K562 (cell line): ENCODE measurements around the gene MKNK2. TPM values are rescaled to one million over a fixed set of nuclear protein-coding genes. Genes with fewer than 3 reads are reported as not detected.
A peak's percentile ranks its signal among the peaks of the same experiment; 100 is the strongest.

ENCODE experiments used
- CHD2 ChIP-seq: IDR thresholded peaks from 2 replicates; pipeline ENCODE4 v1.6.1; 2011; ENCODE audit warnings: low read depth, low read length
- ELF4 ChIP-seq: fragments of 450-650 bp; formaldehyde crosslinking; IDR thresholded peaks from 2 replicates; pipeline ENCODE4 v1.4.0; 2022; ENCODE audit warnings: missing genetic modification characterization
- EP300 ChIP-seq: IDR thresholded peaks from 2 replicates; pipeline ENCODE4 v1.6.1; 2012; ENCODE audit warnings: low read length, improper control_type of control experiment
- FOSL1 ChIP-seq: fragments of 200-800 bp; sonication (Bioruptor generic); conservative IDR thresholded peaks from 2 replicates; pipeline ENCODE4 v1.6.1; 2016; ENCODE audit warnings: missing genetic modification characterization, missing compliant biosample characterization
- GTF2A2 ChIP-seq: IDR thresholded peaks from 2 replicates; pipeline ENCODE4 v1.6.1; 2016; ENCODE audit warnings: mild to moderate bottlenecking, missing genetic modification characterization, missing compliant biosample characterization
- HMG20B ChIP-seq: fragments of 250-450 bp; sonication (Bioruptor Pico); IDR thresholded peaks from 2 replicates; pipeline ENCODE4 v1.5.0; 2021; ENCODE audit warnings: mild to moderate bottlenecking
- KDM2B ChIP-seq: fragments of 250-450 bp; sonication (Bioruptor Pico); IDR thresholded peaks from 2 replicates; pipeline ENCODE4 v1.8.0; 2021; ENCODE audit warnings: mild to moderate bottlenecking, moderate library complexity
- KLF10 ChIP-seq: fragments of 250-450 bp; sonication (Bioruptor Pico); IDR thresholded peaks from 2 replicates; pipeline ENCODE4 v1.6.1; 2021; ENCODE audit warnings: matching md5 sums
- OTX1 ChIP-seq: fragments of 450-650 bp; formaldehyde crosslinking; IDR thresholded peaks from 2 replicates; pipeline ENCODE4 v1.4.0; 2022; ENCODE audit warnings: mild to moderate bottlenecking
- PPARD ChIP-seq: fragments of 250-450 bp; sonication (Bioruptor Pico); IDR thresholded peaks from 2 replicates; pipeline ENCODE4 v1.8.0; 2022; ENCODE audit warnings: inconsistent platforms, mild to moderate bottlenecking, moderate library complexity
- RREB1 ChIP-seq: fragments of 250-450 bp; sonication (Bioruptor Pico); IDR thresholded peaks from 2 replicates; pipeline ENCODE4 v1.4.0; 2020
- SMARCC2 ChIP-seq: fragments of 450-650 bp; IDR thresholded peaks from 2 replicates; pipeline ENCODE4 v1.6.1; 2017; ENCODE audit warnings: antibody characterized with exemption, moderate library complexity, mild to moderate bottlenecking, low read depth
- ZBTB5 ChIP-seq: fragments of 450-650 bp; IDR thresholded peaks from 2 replicates; pipeline ENCODE4 v1.6.1; 2017; ENCODE audit warnings: antibody characterized with exemption
- ZBTB9 ChIP-seq: fragments of 450-650 bp; formaldehyde crosslinking; IDR thresholded peaks from 2 replicates; pipeline ENCODE4 v1.4.0; 2020; ENCODE audit warnings: mild to moderate bottlenecking, moderate library complexity
- ZNF354B ChIP-seq: fragments of 250-450 bp; sonication (Bioruptor Pico); IDR thresholded peaks from 2 replicates; pipeline ENCODE4 v1.4.0; 2020
- ZNF592 ChIP-seq: fragments of 450-650 bp; IDR thresholded peaks from 2 replicates; pipeline ENCODE4 v1.6.1; 2017; ENCODE audit warnings: antibody characterized with exemption, mild to moderate bottlenecking
- polyA plus RNA-seq, 8 experiments: library from polyadenylated mRNA; depleted of rRNA in 4 of 8; stranded (reverse) in 5 of 8; unstranded in 3 of 8; fragments of >200 nt; fragmentation: Nextera tagmentation in 2 of 8; fragmentation: Illumina TruSeq in 1 of 8; extraction: Ambion mirVana in 2 of 8; extraction: Trizol in 1 of 8; gene quantifications; 2 replicates each; pipeline versions ENCODE4 v1.2.1 to v1.2.3, GENCODE V29; 2011 to 2014; ENCODE audit warnings: inconsistent platforms in 1 of 8, missing spikeins in 1 of 8
- total RNA-seq, 7 experiments: library from RNA; depleted of rRNA in 6 of 7; stranded (reverse); fragments of >200 nt in 6 of 7; fragmentation: Illumina TruSeq in 2 of 7; extraction: Trizol in 2 of 7; gene quantifications; 2 replicates each; pipeline versions ENCODE4 v1.2.1 to v1.2.3, GENCODE V29; 2011 to 2021; ENCODE audit warnings: low replicate concordance in 1 of 7

MKNK2 gene
- total and polyA plus RNA-seq, 9 of the 15 experiments (the other 6 are each of a cell fraction or from before 2014, with no cell fraction given): 5.1 to 191 (median 51.9) TPM

- TF ChIP-seq ZNF592: peak; percentile 93; the same call in 1 of the 2 replicates
- TF ChIP-seq EP300: no peak; the same call in 1 of the 2 replicates
- TF ChIP-seq ELF4: no peak
- no peak for TF ChIP-seq PPARD (CRISPR knock-in tag)
- TF ChIP-seq HMG20B (CRISPR knock-in tag): no peak
- TF ChIP-seq GTF2A2 (tag): no peak
- peak; percentile 52 for TF ChIP-seq FOSL1 (tag)
- no peak for TF ChIP-seq ZNF354B
- TF ChIP-seq SMARCC2: no peak
- peak; percentile 42; the same call in 1 of the 2 replicates for TF ChIP-seq ZBTB9 (CRISPR knock-in tag)
- TF ChIP-seq CHD2: no peak
- no peak for TF ChIP-seq KLF10 (CRISPR knock-in tag)
- no peak for TF ChIP-seq OTX1
- 0 out of 2 replicates have a peak, but pooled peaks have one; percentile 32 for TF ChIP-seq RREB1
- TF ChIP-seq KDM2B (CRISPR knock-in tag): no peak
- no peak for TF ChIP-seq ZBTB5
These were observed 9.9 kb upstream of the MKNK2 start (continued) for GRCh38 chr19:2060884-2061494.
